HepG2 (cell line): ENCODE measurements around the gene PHF13. TPM values are rescaled to one million over a fixed set of nuclear protein-coding genes. Genes with fewer than 3 reads are reported as not detected.

Experiments
- ARID5B ChIP-seq: IDR thresholded peaks from 2 replicates; pipeline ENCODE4 v1.4.0; 2020; ENCODE audit warnings: mild to moderate bottlenecking, missing genetic modification reagents
- ARNT2 ChIP-seq: sonication (generic); formaldehyde crosslinking; IDR thresholded peaks from 2 replicates; pipeline ENCODE4 v1.8.0; 2022; ENCODE audit warnings: mild to moderate bottlenecking, low read depth, missing genetic modification reagents, moderate library complexity
- ATAD3A ChIP-seq: sonication (generic); formaldehyde crosslinking; IDR thresholded peaks from 2 replicates; pipeline ENCODE4 v1.4.0; 2020; ENCODE audit warnings: missing genetic modification reagents
- E2F1 ChIP-seq: sonication (generic); formaldehyde crosslinking; IDR thresholded peaks from 2 replicates; pipeline ENCODE4 v1.5.0; 2020; ENCODE audit warnings: missing genetic modification reagents
- HOXA7 ChIP-seq: sonication (generic); formaldehyde crosslinking; IDR thresholded peaks from 2 replicates; pipeline ENCODE4 v1.8.1; 2022; ENCODE audit warnings: mild to moderate bottlenecking, missing genetic modification reagents, moderate library complexity
- IKZF1 ChIP-seq: fragments of 450-650 bp; IDR thresholded peaks from 2 replicates; pipeline ENCODE4 v1.7.1; 2016
- IRX3 ChIP-seq: sonication (generic); formaldehyde crosslinking; IDR thresholded peaks from 2 replicates; pipeline ENCODE4 v1.8.1; 2023; ENCODE audit warnings: mild to moderate bottlenecking, low read depth, missing genetic modification reagents, borderline replicate concordance
- PHF21A ChIP-seq: sonication (generic); formaldehyde crosslinking; IDR thresholded peaks from 2 replicates; pipeline ENCODE4 v1.5.0; 2020; ENCODE audit warnings: mild to moderate bottlenecking, missing genetic modification reagents
- POLR2A ChIP-seq, 2 experiments: IDR thresholded peaks; 2 replicates each; pipeline ENCODE4 v1.6.1; 2011; ENCODE audit warnings: low read depth in 2 of 2, low read length in 2 of 2, mild to moderate bottlenecking in 1 of 2, moderate library complexity in 1 of 2; ENCODE audit not compliant: insufficient read depth in 1 of 2
- SOX13 ChIP-seq, 3 experiments: fragments of 450-650 bp in 1 of 3; sonication (generic) in 1 of 3; formaldehyde crosslinking in 1 of 3; IDR thresholded peaks in 2 of 3; conservative IDR thresholded peaks in 1 of 3; 2 replicates each; pipeline versions ENCODE4 v1.5.0 to v1.6.1; 2016 to 2020; ENCODE audit warnings: antibody characterized with exemption in 1 of 3, mild to moderate bottlenecking in 1 of 3, missing compliant biosample characterization in 1 of 3, missing genetic modification reagents in 1 of 3, moderate library complexity in 1 of 3
- SRY ChIP-seq: sonication (generic); formaldehyde crosslinking; IDR thresholded peaks from 2 replicates; pipeline ENCODE4 v1.8.0; 2022; ENCODE audit warnings: mild to moderate bottlenecking, missing genetic modification reagents
- TFDP2 ChIP-seq: sonication (generic); formaldehyde crosslinking; IDR thresholded peaks from 2 replicates; pipeline ENCODE4 v1.4.0; 2020; ENCODE audit warnings: missing genetic modification reagents
- ZBTB38 ChIP-seq: sonication (generic); formaldehyde crosslinking; IDR thresholded peaks from 2 replicates; pipeline ENCODE4 v1.5.1; 2020; ENCODE audit warnings: mild to moderate bottlenecking, missing genetic modification reagents
- ZFP62 ChIP-seq: sonication (generic); formaldehyde crosslinking; IDR thresholded peaks from 2 replicates; pipeline ENCODE4 v1.4.0; 2020; ENCODE audit warnings: missing genetic modification reagents
- ZNF264 ChIP-seq: sonication (generic); formaldehyde crosslinking; IDR thresholded peaks from 2 replicates; pipeline ENCODE4 v1.4.0; 2020; ENCODE audit warnings: missing genetic modification reagents
- ZNF512B ChIP-seq: sonication (generic); formaldehyde crosslinking; IDR thresholded peaks from 2 replicates; pipeline ENCODE4 v1.5.1; 2020; ENCODE audit warnings: missing genetic modification reagents, mild to moderate bottlenecking, borderline replicate concordance
- ZNF615 ChIP-seq: sonication (generic); formaldehyde crosslinking; IDR thresholded peaks from 2 replicates; pipeline ENCODE4 v1.5.0; 2020; ENCODE audit warnings: mild to moderate bottlenecking, missing genetic modification reagents, borderline replicate concordance
- ZNF652 ChIP-seq: IDR thresholded peaks from 2 replicates; pipeline ENCODE4 v1.6.1; 2016; ENCODE audit warnings: low read depth, borderline replicate concordance
- ZNF773 ChIP-seq: sonication (generic); formaldehyde crosslinking; IDR thresholded peaks from 2 replicates; pipeline ENCODE4 v1.4.0; 2020; ENCODE audit warnings: missing genetic modification reagents, borderline replicate concordance
- ZNF777 ChIP-seq: sonication (generic); formaldehyde crosslinking; IDR thresholded peaks from 2 replicates; pipeline ENCODE4 v1.4.0; 2020; ENCODE audit warnings: missing genetic modification reagents
- polyA plus RNA-seq, 8 experiments: library from polyadenylated mRNA; depleted of rRNA in 3 of 8; stranded (reverse) in 7 of 8; unstranded in 1 of 8; fragments of >200 nt; fragmentation: Illumina TruSeq in 4 of 8; extraction: Trizol in 4 of 8; gene quantifications; 2 replicates each; pipeline versions ENCODE4 v1.2.1 to v1.2.3, GENCODE V29; 2011 to 2016; ENCODE audit warnings: low read depth in 4 of 8, missing spikeins in 1 of 8, mixed read lengths in 1 of 8; ENCODE audit not compliant: insufficient read depth in 1 of 8
- total RNA-seq, 5 experiments: library from RNA; depleted of rRNA; stranded (reverse); fragments of >200 nt; fragmentation: Illumina TruSeq; extraction: Trizol; gene quantifications; 2 replicates each; pipeline ENCODE4 v1.2.3, GENCODE V29; 2016; ENCODE audit warnings: low read depth in 1 of 5

The PHF13 gene
- total and polyA plus RNA-seq, 2 of the 13 experiments (the other 11 are each of a cell fraction or from before 2014, with no cell fraction given): 4.7 to 7.4 TPM

- TF ChIP-seq TFDP2 (CRISPR knock-in tag) (no peak), HOXA7 (no peak), ZNF777 (CRISPR knock-in tag) (0 out of 2 replicates have a peak, but pooled peaks have one; percentile 17), POLR2A (IDR thresholded peaks at IDR 0.05; ENCODE audit: insufficient read depth in 1 of 2, low read depth in 2 of 2, low read length in 2 of 2) (peak in 1 of 2 experiments; percentile 57; a peak in 1 of 4 replicates), ARNT2 (peak; percentile 5; the same call in 1 of the 2 replicates), ZNF264 (peak; percentile 40; the same call in 1 of the 2 replicates), IKZF1 (no peak), PHF21A (CRISPR knock-in tag) (no peak; the same call in 1 of the 2 replicates), ZNF512B (no peak), SRY (no peak), ZFP62 (no peak), ZBTB38 (CRISPR knock-in tag) (peak; percentile 34; the same call in 1 of the 2 replicates), ZNF773 (CRISPR knock-in tag) (no peak), IRX3 (CRISPR knock-in tag) (no peak), ZNF615 (CRISPR knock-in tag) (no peak), ATAD3A (no peak), E2F1 (CRISPR knock-in tag) (no peak), SOX13 (IDR thresholded peaks at IDR 0.05) (no peak), SOX13 (CRISPR knock-in tag; conservative IDR thresholded peaks at IDR 0.05 in 1 of 2, IDR thresholded peaks at IDR 0.05 in 1 of 2) (no peak), ZNF652 (no peak), ARID5B (CRISPR knock-in tag) (no peak)
These were observed 11.4 kb downstream of the PHF13 start, which contains the start of gene THAP3 (continued) for GRCh38 chr1:6624710-6625583.
